HG03457 (cell line): ENCODE measurements around the gene ZNF157.

Experiments
- ATAC-seq: cut with Tn5 transposase; IDR thresholded peaks from one replicate; pipeline ENCODE4 v1.9.1; 2021; ENCODE audit warnings: moderate number of reproducible peaks; ENCODE audit not compliant: unreplicated experiment

ZNF157 gene

DNA sequence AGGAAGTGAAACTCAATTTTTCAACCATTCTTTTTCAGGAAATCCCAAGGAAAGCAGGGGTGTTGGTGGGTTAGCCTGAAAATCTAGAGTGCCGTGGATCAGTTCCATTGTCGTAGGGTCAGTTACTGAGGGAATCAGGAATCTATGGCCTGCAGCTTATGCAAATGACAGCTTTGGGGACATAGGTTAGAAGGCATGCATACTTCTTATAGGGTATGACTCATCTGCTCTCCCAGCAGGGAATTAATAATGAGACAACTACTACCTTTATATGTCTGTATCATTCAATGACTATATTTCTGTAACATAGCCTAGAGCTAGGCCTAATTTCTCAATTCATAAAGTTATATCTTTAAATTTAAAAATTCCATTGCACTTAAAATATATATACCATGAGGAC lies 76.1 kb downstream of the ZNF157 start:
- no peak for ATAC-seq

GRCh38 chrX:47446971-47447370 lies 76.6 kb downstream of the ZNF157 start:
- ATAC-seq: no peak

GRCh38 chrX:47447607-47448006 lies 77.2 kb downstream of the ZNF157 start:
- no peak for ATAC-seq

DNA sequence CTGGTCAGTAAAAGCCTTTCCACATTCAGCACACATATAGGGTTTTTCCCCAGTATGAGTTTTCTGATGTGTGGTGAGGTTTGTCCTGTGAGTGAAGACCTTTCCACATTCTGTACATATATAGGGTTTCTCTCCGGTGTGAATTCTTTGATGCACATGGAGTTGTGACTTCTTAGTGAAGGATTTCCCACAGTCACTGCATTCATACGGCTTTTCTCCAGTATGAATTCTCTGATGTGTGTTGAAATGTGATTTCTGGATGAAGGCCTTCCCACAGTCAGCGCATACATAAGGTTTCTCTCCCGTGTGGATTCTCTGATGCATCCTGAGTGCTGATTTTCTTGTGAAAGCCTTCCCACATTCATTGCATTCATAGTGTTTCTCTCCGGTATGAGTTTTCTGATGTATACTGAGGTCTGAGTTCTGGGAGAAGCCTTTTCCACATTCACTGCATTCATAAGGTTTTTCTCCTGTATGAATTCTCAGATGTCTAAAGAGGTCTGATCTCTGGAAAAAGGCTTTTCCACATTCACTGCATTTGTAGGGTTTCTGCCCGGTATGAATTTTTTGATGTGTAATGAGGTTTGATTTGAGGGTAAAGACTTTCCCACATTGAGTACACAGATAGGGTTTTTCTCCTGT lies 77.9 kb downstream of the ZNF157 start:
- ATAC-seq: no peak

DNA sequence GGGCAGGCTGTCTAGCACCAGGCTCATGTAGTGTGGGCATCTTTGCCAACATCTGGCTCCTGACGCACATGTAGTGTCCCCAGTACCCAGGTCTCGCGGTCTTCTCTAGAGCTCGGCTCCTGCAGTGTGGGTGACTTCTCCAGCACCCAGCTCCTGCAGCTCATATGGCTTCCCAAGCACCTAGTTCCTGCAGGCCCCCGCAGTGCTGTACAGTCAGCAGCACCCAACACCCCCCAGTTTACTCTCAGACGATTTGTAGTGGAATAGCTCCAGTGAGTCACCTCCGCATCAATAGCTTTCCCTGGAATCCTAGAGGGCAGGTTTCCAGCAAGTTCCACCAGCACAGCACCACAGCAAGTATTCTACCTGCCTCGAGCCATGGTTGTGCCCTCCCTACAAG lies 81.7 kb downstream of the ZNF157 start:
- ATAC-seq: no peak

GRCh38 chrX:47456080-47456479 lies 85.7 kb downstream of the ZNF157 start:
- no peak for ATAC-seq

- no peak for ATAC-seq
Observed at GRCh38 chrX:47458528-47458927, 88.2 kb downstream of the ZNF157 start.

DNA sequence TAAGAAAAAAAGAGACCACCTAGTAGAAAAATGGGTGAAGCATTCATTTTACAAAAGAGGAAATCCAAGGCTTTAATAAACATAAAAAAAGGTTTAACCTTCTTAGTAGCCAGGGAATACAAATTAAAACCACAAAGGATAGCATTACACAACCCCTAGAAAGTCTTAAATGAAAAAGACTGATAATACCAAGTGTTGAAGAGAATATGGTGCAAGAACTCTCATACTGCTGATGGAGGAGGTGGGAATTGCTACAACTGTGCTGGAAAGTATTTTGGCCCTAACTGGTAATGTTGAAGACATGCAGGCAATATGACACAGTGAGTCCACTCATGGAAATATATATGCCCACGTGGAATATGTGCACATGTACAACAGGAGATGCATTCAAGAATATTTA lies 90.2 kb downstream of the ZNF157 start:
- no peak for ATAC-seq
